GM19397 (cell line): ENCODE measurements around the gene GSN.

Experiments
- ATAC-seq: cut with Tn5 transposase; IDR thresholded peaks from one replicate; pipeline ENCODE4 v1.9.1; 2021; ENCODE audit warnings: mild to moderate bottlenecking, moderate library complexity; ENCODE audit not compliant: unreplicated experiment

GSN gene

DNA sequence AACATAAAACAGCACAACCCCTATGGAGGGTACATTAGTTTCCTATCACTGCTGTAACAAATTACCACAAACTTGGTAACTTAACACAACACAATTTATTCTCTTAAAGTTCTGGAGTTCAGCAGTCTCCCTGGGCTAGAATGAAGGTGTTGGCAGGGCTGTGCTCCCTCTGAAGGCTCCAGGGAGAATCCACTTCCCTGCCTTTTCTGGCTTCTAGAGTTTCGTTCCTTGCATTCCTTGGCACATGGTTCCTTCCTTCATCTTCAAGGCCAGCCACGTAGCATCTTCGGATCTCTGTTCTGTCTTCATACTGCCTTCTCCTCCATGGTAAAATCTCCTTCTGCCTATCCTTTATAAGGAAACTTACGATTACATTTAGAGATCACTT is 25.0 kb upstream of the GSN start:
- ATAC-seq = no peak

DNA sequence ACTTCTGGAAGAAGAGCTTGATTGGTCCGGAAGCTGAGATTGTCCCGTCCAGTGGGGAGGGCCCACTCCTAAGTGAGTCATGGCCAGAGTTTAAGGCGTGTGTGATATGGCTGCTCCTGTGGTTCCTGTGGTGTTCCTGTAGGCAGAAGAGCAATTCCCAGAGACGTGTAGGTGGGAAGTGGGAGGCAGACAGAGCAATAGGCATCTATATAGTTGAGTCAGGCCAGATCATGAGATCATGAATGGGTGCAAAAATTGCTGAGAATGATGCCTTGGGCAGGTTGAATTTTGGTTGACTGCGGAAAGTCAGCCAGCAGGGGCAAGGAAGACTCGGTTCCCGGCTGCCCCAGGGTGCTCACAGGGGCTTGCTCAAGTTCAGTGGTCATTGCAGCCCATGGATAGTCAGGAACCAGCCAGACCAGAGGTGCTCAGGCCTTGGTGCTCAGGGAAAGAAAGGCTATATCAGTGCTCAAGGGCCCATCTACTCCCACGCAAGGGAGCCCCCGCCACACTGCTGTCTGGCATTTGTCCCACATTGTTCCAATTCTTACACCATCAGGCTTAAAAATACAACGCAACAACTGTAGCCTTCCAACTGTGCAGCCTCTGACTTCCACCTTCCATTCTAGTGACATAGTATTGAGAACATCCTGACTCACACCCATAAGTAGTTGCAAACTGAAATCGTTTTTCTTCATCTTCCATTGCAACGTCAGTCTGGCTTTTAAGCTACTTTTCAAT is 21.0 kb upstream of the GSN start:
- ATAC-seq = no peak

DNA sequence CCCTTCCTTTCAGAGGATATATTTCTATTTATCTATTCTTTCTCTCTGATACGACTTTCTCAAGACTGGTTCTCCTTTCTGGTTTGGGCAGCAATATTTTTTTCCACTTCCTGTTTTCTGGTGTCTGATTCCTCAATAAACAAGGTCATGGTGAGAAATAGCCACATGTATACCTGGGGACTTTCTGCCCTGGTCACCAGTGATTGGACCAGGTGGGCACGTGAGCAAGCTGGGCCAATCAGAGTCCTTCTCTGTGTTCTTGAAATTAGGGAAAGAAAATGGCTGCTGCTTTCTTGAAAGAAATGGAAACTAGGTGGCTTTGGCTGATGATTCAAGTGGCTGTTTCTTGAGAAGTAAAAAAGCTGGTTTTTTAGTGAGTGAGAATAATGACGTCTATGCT is 18.4 kb upstream of the GSN start:
- ATAC-seq = no peak

DNA sequence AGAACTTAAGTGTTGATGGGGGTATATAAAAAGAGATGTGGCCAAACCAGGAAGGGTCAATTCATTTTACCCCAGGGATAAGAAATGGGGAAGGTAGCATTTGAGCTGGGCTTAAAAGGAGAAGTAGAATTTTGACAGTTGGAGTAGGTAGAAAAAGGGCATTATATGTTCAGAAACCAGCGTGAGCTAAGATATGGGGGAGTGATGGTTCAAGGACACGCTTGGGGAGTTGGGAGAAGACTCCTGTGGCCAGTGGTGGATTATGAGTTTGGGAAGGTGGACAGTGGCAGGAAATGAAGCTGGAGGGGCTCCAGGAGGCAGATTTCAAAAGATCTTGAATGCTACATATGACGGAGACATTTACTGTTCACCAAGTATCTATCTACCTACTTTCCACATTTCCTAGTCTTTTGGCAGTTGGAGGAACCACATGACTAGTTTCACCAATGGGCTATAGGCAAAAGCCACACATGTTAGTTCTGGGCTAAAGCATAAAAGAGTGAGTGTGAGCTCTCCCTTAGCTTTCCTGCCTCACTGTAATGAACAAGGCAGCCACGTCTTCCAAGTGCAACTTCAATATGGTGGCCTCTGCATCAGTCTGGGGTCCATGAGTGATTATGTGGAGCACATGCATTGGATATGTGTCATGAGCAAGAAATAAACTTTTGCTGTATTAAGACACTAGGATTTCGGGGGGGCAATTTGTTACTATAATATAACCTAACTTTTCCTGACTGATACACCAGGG is 15.7 kb upstream of the GSN start:
- ATAC-seq = no peak

DNA sequence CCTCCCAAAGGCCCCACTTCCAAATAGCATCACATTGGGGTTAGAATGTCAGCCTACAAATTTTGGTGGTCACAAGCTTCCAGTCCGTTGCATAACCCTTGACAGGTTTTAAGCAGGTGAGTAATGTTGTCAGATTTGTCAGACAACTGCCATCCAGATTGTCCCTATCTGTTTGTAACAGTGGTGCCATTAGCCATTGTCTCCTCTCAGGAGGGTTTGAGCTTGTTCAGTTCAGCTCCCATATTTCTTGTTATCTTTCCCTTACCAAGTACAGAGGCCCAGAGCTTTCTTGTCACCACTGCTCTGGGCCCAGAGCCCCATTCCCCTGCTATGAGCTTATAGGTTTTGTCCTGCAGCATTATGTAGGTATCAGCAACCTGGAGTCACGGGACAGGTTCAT is 14.8 kb upstream of the GSN start:
- no peak for ATAC-seq

DNA sequence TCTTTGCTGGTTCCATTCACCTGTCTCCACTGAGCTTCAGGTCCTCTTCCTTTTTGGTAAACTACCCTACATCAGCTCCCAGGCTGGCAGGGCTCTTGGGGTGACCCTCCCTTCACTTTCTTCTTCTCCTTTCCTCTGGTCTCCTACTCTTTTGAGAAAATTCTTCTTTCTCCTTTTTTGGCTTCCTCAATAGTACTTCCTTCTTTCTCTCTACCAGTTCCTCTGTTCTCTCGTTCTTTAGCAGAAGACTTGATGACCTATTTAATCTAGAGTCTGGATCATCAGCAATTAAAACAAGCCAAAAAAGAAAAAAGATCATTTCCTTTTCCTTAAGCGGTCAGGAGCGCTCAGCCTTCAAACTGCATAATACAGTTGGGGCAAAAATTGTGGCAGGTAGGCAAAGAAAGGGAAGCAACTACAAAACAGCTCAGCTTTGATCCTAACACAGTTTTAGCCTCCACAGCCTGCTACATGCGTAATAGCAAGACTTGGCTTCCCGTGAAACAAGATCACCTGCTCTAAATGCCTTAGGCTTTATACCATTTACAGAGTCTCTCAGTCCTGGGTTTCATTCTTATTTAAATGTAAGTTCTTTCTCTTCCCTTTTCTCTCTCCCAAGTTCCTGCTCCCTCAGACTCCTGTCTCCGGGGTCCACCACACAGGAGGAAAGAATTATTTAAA is 14.0 kb upstream of the GSN start:
- no peak for ATAC-seq

DNA sequence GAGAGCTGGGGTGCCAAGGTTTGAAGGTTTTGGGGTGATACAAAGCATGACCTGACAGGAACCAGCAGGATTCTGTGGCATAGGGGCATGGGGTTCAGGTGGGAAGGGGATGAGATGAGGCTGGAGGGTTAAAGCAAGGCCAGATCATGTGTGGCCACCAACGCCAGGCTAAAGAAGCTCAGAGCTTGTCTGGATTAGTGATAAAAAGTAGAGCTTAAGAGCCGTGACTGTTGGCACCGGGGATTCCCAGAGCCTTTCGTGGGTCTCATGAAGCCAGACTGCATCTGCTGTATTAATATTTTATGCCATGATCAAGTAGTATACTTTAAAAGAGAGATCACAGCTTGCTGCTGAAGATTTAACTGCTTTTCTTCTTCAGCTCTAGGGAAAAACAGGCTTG is 8.5 kb upstream of the GSN start:
- no peak for ATAC-seq

DNA sequence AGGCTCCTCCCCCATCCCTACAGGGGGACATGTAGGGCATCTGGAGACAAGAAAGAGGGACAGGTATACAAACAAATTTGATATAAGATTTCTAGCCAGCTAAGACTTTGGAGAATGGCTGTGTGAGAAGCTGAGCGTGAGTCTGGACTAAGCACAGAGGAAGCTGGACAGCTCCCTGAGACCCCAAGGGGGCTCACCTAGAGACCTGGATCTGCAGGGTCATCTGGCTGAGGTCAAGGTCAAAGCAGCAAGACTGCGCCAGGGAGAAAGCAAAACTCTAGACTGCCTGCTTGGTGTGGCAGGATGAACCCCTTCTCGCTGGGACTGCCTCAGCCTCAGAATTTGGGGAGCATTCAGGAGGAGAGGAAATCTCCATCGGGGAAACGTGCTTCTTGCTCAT is 8.0 kb upstream of the GSN start:
- no peak for ATAC-seq

DNA sequence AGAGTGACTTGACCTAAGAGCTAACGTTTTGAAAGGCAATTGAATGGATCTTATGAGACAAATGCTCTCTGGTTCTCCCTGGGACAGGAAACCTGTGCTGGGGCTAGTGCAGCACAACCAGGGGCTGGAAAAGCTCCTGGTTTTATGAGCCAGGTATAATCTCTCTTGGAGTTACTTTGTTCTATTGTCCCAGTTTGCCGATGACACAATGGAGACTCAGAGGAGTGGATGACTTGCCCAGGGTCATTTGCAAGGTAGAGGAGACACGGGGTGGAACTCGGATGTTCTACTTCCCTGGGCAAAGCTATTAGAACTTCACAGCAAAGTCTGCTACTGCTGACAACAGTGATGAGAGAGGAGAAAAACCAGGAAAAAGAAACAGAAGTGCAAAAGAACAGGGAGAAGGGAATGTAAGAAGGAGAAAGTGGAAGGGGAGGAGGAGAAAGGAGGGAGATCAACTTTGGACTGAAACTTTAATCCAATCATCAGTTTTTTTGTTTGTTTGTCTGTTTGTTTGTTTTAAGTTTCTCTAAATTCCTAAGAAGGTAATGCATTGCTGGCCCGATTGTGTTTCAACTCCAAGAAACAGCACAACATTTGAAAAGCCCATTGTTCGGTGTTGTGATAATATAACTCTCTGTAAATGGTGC is 7.4 kb upstream of the GSN start:
- no peak for ATAC-seq

DNA sequence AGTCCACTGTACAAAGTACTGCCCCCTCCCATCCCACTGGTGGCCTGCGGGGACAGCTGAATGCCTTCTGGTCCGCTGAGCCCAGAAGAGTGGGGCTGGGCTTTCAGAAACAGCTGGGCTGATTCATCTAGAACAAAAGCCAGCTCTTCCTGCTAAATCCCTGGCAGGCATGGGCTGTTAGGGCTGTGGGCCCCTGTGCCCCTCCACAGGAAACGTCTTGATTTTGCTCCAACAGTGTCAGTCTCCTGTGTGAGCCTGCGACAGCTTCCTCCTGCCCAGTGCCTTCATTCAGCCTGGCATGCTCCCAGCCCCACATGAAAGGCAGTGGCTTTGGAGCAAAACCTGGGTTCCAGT is 6.9 kb upstream of the GSN start:
- no peak for ATAC-seq

DNA sequence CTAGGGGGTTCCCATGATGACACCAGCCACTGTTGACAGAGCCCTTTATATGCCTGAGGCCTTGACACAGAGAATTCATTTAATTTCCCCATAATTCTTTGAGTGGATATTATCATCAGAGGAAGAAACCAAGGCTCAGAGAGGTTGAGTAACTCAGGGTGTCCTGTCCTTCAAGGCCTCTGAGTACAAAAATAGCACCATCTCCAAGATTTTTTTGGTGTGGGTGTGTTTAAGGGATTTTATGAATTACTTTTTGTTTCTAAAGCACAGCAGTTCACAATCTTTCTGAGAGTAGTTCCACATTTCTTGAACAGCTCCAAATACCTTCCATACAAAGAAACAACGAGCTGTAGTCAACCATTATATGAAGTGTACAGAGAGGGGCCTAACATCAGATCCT is 6.2 kb upstream of the GSN start:
- ATAC-seq = no peak

DNA sequence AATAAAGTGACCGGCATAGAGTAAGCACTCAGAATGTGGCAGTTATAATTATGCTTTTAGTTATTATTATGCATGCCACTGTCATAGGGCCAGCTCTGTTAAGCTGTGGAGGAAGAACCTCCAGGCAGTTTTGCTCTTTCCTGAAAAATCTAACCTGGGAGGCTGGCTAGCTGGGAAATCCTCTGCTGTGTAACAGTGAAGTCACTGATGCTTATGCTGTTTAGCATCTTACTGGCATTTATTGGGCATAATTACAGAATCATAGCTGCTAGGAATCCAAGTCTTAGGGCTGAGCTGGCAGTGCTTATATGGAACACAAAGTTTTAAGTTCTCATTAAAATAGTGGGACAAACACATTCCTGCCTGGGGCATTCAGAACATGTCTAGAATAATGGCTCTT is 5.5 kb upstream of the GSN start:
- no peak for ATAC-seq

DNA sequence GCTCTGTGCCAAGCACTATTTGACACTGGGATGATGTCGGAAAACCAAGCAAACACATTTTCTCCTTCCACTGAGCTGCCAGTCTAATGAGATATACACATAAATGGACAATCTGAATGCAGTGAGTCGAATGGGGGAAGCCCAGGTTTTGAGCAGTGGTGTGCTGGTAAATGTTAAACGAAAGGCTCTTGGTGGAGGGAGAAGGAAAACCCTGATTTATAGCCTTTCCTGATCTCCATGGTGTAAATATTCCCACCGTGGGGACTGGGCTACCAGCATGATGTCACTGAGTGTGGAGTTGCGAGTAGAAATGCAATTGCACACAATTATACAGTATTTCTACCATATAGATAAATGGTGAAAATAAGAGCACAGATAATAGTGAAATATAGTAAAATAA is 5.0 kb upstream of the GSN start:
- no peak for ATAC-seq

DNA sequence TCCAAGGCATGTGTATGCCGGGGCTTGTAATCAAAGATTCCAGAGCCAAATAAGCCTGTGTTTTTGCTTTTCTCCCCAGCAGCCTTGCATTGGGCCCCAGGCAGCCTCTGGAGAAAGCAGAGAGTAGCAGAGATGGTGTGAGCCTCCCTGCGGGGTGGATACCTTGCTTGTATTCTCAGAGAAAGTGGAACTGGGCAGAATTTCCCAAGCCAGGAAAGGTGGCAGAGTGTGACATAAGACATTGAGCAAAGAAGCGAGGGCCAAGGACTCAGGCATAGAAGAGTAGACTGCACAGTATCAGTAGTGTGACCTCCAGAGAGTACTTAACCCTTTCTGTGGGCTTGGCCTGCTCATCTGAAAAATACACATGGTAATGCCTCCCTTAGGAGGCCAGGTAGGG is 1.6 kb upstream of the GSN start:
- no peak for ATAC-seq

DNA sequence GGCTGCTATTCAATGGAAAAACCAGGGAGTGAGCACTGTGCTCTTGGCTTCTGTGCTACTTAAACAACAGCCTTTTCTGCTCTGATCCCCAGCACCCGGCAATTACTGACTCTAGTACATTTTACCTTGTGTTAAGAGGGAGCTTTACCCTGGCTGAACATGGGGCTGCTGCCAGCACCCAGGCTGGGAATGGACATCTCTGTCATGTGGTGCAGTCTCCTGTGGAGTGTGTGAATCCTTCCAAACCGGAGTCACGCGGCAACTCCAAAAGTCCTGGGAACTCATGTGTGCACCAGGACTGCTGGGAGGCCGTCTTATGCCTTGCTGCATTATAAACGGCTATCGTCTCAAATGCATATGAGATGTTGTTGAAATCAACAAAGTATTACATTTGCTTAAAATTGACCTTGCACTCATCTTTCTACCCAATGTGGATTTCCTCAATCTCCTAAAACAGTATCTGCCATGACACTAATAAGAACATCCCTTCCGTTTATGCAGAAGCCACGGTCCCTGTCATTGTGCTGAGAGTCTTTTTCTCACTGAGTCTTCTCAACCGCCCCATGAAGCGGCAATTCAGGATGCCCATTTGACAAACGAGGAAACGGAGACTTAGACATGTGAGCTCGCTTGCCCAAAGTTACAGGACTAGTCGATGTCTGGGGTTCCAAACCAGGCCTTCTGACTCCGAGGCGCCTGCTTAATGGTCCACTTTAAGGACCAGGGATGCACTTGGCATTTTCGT is 884 bp upstream of the GSN start:
- ATAC-seq = no peak

DNA sequence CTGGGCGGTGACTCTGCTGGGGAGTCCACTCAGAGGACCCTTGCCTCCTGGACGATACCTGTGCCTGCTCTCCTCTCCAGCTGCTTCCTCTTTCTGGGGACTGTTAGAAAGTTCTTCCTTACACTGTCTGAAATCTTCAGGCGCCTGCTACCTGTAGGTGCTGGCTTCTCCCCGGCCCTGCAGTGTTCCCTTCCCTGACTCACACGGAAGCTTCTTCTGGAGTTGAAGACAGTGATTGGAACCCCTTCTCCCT is 562 bp downstream of the GSN start:
- ATAC-seq = no peak

DNA sequence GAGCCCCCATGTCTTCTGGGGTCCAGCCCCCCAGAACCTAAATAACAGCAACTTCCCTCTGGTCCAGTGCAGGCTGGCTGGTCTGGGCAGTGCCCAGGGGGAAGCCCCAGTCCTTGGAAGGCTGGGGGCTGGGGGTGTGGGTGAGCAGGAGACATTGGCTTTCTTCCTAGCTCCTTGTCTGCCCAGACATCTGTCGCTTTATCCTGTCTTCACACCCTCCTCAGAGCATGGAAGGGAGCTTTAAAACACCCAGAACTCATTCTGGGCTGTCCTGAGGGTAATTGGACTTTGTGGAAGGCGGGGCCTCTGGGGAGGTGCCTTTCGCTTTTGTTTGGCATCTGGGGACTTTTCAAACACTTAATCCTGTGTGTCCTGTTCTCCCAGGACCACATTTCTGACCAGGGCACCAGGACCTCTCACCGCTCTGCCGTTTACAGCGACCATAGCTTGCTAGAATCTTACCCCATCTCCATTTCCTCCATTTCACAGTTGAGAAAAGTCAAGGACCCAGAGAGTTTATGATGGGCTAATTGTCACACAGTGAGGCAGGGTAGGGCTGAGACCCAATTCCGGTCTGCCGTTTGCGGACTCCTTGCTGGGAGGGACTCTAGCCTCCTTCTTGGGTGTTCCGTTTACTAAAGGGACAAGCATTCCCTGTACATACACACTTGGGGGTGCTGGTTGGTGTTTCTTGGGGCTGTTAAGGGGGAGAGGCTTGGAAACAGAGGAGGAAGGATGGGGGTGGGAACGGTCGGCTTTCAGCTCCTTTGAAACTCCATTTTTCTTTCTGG is 1.1 kb downstream of the GSN start:
- no peak for ATAC-seq

DNA sequence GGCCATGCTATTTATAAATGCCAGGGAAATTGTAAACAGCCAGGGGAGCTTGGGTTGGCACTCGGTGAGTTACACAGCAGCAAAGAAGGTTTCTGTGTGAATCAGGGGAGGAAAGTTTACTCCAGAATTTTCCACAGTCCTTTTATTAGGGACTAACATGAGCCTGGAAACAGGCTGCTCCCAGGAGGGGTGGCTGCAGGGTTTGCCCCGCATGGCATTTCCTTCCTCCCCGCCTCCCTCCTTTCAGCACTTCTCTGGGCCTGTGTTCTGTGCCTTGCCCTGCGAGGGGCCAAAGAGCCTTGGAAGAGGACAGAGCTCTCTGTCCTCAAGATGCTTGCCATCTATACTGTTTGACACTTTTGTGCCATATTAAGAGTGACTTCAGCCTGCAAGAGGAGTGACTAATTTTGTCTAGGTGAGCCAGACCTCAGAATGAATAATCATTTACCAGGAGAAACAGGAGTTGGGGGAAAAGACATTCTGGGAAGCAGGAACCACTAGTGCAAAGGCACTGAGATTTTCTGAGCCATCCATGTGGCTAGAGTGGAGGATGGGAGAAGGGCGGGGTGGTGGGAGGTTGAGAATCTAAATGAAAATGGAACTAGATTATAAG is 1.8 kb downstream of the GSN start:
- ATAC-seq = no peak

DNA sequence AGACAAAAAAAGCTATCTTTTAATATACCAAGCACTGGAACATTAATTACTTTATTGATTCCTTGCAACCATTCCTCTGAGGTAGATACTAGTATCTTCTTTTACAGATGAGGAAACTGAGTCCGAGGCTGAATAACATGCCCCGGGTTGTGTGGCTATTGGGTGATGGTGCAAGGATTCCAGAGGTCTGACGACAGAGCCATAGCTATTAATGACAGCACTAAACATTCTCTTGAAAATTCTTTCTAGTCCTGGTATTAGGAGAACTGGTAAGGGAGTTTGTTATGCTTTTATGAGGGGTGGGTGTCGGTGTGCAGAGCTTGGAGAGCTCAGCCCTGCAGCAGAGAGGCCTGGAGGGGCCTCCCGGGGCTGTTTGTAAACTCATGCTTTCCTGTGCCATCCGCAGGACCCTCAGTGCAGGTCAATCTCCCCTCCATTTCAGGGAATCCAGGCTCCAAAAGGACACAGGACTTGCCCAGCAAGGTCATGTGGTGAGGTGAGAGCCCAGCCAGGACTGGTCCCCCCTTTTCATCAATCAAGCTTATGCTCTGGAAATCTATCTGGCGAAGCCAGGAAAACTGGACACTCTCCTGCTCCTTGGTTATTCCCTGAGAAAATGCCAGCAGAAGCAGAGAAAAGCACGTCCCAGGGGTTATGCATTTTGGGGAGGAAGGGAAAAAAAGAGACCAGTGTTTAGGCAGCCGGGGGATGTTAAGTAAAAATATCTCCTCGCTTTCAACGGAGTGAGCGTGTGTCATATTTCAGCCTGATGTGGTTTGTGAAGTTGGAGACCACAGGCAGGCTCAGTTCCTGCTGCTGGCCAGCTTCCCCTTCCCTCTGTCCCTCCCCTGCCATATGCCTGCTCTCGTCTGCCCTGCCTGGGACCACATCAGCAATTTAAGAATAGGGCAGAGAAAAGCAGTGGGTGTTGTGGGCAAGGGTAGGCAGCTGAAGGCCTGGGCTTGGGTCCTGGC is 3.7 kb downstream of the GSN start:
- no peak for ATAC-seq
